AG04450 (cell line): ENCODE data around the gene TMEM196. TPM values are rescaled to one million over a fixed set of nuclear protein-coding genes. Genes with fewer than 3 reads are reported as not detected.

Source experiments
- CTCF ChIA-PET: fragments of 300-600, 350-600 bp; formaldehyde crosslinking; extraction: SDS; loops from one replicate; lab custom pipeline; 2022; ENCODE audit warnings: antibody characterized with exemption, inconsistent platforms; lab: Charles Lee
- POLR2A ChIA-PET: fragments of 350-600 bp; formaldehyde crosslinking; extraction: SDS; loops from one replicate; lab custom pipeline; 2021; ENCODE audit warnings: antibody characterized with exemption, inconsistent platforms; lab: Yijun Ruan, JAX
- DNase-seq: peaks from one replicate; pipeline ENCODE4 v3.0.0-alpha.2; 2011; ENCODE audit warnings: low read depth, low spot score
- H3K27ac ChIP-seq: one replicate; pipeline ENCODE4 v1.5.1; 2012; ENCODE audit warnings: low read depth, low read length, control low read depth
- H3K27me3 ChIP-seq: one replicate; pipeline ENCODE4 v1.6.0; 2012; ENCODE audit warnings: low read length; ENCODE audit not compliant: control insufficient read depth, insufficient read depth
- H3K4me3 ChIP-seq: 2 replicates; pipeline ENCODE4 v1.5.1; 2011; ENCODE audit warnings: mild to moderate bottlenecking, low read depth, low read length, control low read depth
- H3K9me3 ChIP-seq: 2 replicates; pipeline ENCODE4 v1.5.1; 2012; ENCODE audit warnings: low read length; ENCODE audit not compliant: control insufficient read depth, insufficient read depth
- CTCF ChIP-seq: IDR thresholded peaks from 2 replicates; pipeline ENCODE4 v1.5.1; 2011; ENCODE audit warnings: low read depth, low read length, control low read depth, inconsistent platforms
- polyA minus RNA-seq: library from RNA; depleted of rRNA, polyadenylated mRNA; stranded (reverse); fragments of >200 nt; gene quantifications from 2 replicates; pipeline ENCODE4 v1.2.3, GENCODE V29; 2011; rRNA and poly(A)+ RNA removed
- polyA plus RNA-seq: library from polyadenylated mRNA; depleted of rRNA; stranded (reverse); fragments of >200 nt; gene quantifications from 2 replicates; pipeline ENCODE4 v1.2.3, GENCODE V29; 2011; rRNA removed

The TMEM196 gene
- not detected in 2 replicates for polyA plus RNA-seq
- polyA minus RNA-seq, result not detected in 2 replicates

DNA sequence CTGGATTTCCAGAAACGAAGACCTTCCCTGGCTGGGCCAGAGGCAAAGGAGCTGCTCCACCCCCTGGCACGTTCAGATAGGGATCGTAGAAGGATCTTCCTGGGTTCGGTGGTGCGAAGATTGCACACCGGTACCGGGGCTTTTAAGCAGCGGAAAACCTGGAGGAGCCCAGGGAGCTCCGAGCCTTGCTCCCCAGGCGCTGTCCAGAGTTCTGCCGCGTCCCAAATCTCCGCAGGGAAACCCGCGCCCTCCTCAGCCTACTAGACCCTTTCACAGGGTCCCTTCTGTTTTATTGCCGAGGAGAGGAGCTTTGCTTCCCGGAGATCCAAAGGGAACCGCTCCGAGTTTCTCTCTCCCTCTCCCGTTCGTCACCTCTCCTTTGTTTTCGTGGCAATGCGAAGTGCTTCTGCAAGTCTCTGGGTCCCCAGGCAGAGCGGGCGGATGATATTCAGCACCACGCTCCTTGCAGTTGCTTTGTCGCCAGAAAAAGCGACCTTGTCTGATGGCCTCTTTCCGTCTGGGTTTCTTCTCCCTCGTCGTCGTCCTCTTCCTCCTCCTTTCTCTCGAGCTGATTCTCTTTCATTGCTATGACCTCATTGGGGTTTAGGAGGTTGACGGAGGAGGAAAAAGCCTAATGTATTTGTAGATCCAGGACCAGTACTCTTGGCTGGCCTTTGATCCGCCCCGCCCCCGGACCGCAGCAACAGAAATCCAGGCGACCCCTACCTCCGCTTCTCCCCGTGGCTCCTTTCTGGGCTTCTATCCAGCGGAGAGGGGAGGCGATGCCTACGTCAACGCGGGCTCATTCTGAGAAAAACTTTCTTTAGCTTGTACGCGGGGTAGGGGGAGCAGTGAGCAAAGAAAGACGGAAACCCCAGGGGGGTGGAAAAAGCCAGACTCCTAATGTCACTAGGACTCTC is at the start of gene TMEM196:
TSS of gene TMEM196 (minus strand) at position 777 of the 920 bp plus-strand sequence. CDS start 921 bp downstream, outside the sequence.
- POLR2A ChIA-PET, result interaction anchor here (0.5 kb wide), 1 partner anchor 43 kb away, joined by 6 read pairs; no protein-coding TSS in a partner anchor
- DNase-seq, result no peak
- H3K4me3 ChIP-seq, result no peak within 1 kb of the TSS
- no peak for TF ChIP-seq CTCF
- H3K27ac ChIP-seq, result no peak within 1 kb of the TSS
- CTCF ChIA-PET, result interaction anchor here (1.2 to 1.7 kb wide), 2 partner anchors 19 to 25 kb away, joined by 3 to 5 read pairs; no protein-coding TSS in a partner anchor
- no peaks in the 10 kb centered on the region for H3K9me3 ChIP-seq
- peaks cover 12% of the 10 kb centered on the region for H3K27me3 ChIP-seq

- ChIA-PET CTCF (no interaction called here), POLR2A (no interaction called here)
- TF ChIP-seq CTCF, result no peak
- no peak overlapping the region for H3K4me3 ChIP-seq
- H3K27me3 ChIP-seq, result no peaks in the 10 kb centered on the region
- no peaks in the 10 kb centered on the region for H3K9me3 ChIP-seq
- no peak for DNase-seq
- no peak overlapping the region for H3K27ac ChIP-seq
These were observed 42.7 kb upstream of the TMEM196 start for GRCh38 chr7:19816128-19816527.

- Histone ChIP-seq H3K4me3 (no peak overlapping the region), H3K27ac (no peak overlapping the region), H3K27me3 (no peaks in the 10 kb centered on the region), H3K9me3 (no peaks in the 10 kb centered on the region)
- CTCF ChIA-PET, result no interaction called here
- DNase-seq, result no peak
- POLR2A ChIA-PET, result no interaction called here
- TF ChIP-seq CTCF, result no peak
These were observed 42.1 kb upstream of the TMEM196 start for GRCh38 chr7:19815546-19815945.

DNA sequence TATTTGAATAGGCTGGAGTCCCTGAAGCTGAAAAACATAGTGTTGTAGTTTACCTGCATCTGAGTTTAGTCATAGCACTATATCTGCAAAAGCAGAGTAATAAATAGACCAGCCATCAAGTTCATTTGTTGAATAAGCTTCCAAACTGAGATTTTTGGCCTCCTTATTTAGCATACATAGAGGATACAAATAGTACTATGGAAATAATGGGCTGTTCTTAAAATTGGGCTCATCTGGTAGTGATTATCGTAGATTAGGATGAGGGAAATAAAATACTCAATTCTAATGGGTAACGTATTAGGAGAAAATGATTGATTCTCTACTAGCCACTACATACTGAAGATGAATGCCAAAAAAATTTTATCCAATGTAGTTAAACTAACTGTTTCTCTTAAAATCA is 41.4 kb upstream of the TMEM196 start:
- Histone ChIP-seq H3K27ac (no peak overlapping the region), H3K9me3 (no peaks in the 10 kb centered on the region), H3K4me3 (no peak overlapping the region), H3K27me3 (no peaks in the 10 kb centered on the region)
- TF ChIP-seq CTCF, result no peak
- ChIA-PET POLR2A (no interaction called here), CTCF (interaction anchor here (0.6 kb wide), 1 partner anchor 8 kb away, joined by 3 read pairs; no protein-coding TSS in a partner anchor)
- DNase-seq, result no peak

DNA sequence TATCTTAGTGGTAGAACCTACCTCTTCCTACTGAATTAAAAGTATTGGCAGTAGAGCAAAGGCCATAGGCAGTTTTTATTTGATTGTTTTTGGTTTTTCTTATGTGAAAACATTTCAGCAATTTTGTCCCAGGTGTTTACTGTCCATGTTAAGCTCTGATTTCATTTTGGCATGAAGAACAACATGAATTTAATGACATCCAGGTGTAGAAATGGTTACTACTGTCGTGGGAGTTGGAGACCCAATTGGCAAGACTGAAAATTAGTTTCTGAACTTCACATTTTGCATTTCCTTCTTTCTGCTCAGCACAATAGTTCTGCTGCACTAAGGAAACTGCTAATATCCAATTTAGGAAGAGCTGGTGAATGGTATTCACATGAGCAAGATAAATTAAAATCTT is 38.0 kb upstream of the TMEM196 start:
- Histone ChIP-seq H3K27me3 (no peaks in the 10 kb centered on the region), H3K27ac (no peak overlapping the region), H3K9me3 (no peaks in the 10 kb centered on the region), H3K4me3 (no peak overlapping the region)
- ChIA-PET CTCF (no interaction called here), POLR2A (no interaction called here)
- TF ChIP-seq CTCF, result no peak
- DNase-seq, result no peak
